OCI-LY3 (cell line): Measurements from ENCODE around the gene RAN.

ENCODE experiments used
- H2AFZ ChIP-seq: fragments of 200-600, 300-600 bp; shearing (Covaris generic); 2 replicates; pipeline ENCODE4 v1.6.0; 2014; ENCODE audit warnings: antibody characterized with exemption, low read depth, low read length
- H3K27ac ChIP-seq: fragments of 200-600, 300-600 bp; sonication (generic); 2 replicates; pipeline ENCODE4 v1.5.1; 2014; ENCODE audit warnings: mild to moderate bottlenecking, low read length, moderate library complexity, mixed read lengths
- H3K27me3 ChIP-seq: fragments of 200-600, 300-600 bp; sonication (generic); 2 replicates; pipeline ENCODE4 v1.6.1; 2014; ENCODE audit warnings: low read depth, low read length, mixed read lengths
- H3K36me3 ChIP-seq: fragments of 200-600, 300-600 bp; sonication (generic); replicated peaks from 2 replicates; pipeline ENCODE3; 2014; ENCODE audit warnings: low read depth, low read length, mixed read lengths
- H3K4me1 ChIP-seq: fragments of 300-600, 200-600 bp; sonication (generic); 2 replicates; pipeline ENCODE4 v1.6.1; 2014; ENCODE audit warnings: low read length, mixed read lengths
- H3K4me2 ChIP-seq: fragments of 200-600, 300-600 bp; sonication (generic); 2 replicates; pipeline ENCODE4 v1.6.1; 2014; ENCODE audit warnings: low read length, mixed read lengths
- H3K4me3 ChIP-seq: fragments of 300-600, 200-600 bp; sonication (generic); 2 replicates; pipeline ENCODE4 v1.5.1; 2014; ENCODE audit warnings: antibody characterized with exemption, mild to moderate bottlenecking, low read length, moderate library complexity
- H3K79me2 ChIP-seq: fragments of 300-600, 200-600 bp; shearing (Covaris generic); 2 replicates; pipeline ENCODE4 v1.6.1; 2014; ENCODE audit warnings: mild to moderate bottlenecking, low read length, mixed read lengths
- H3K9ac ChIP-seq: fragments of 300-600, 200-600 bp; shearing (Covaris generic); 2 replicates; pipeline ENCODE4 v1.6.0; 2014; ENCODE audit warnings: mild to moderate bottlenecking, low read length, moderate library complexity
- H3K9me3 ChIP-seq: fragments of 200-600, 300-600 bp; shearing (Covaris generic); 2 replicates; pipeline ENCODE4 v1.6.1; 2014; ENCODE audit warnings: low read length, mixed read lengths; ENCODE audit not compliant: insufficient read depth
- H4K20me1 ChIP-seq: fragments of 200-600, 300-600 bp; sonication (generic); 2 replicates; pipeline ENCODE4 v1.6.1; 2016; ENCODE audit warnings: low read length, mixed read lengths; ENCODE audit not compliant: insufficient read depth
- EZH2phosphoT487 ChIP-seq: fragments of 200-600 bp; shearing (Covaris generic); IDR thresholded peaks from 2 replicates; pipeline ENCODE4 v1.6.1; 2018; ENCODE audit warnings: antibody characterized with exemption, mixed run types, low read depth
- TF ChIP-seq, protein P1 (sequence below): fragments of 200-600, 300-600 bp; sonication (generic); IDR thresholded peaks from 2 replicates; pipeline ENCODE4 v1.5.1; 2014; ENCODE audit warnings: antibody characterized with exemption, low read length, low read depth

The RAN gene

DNA sequence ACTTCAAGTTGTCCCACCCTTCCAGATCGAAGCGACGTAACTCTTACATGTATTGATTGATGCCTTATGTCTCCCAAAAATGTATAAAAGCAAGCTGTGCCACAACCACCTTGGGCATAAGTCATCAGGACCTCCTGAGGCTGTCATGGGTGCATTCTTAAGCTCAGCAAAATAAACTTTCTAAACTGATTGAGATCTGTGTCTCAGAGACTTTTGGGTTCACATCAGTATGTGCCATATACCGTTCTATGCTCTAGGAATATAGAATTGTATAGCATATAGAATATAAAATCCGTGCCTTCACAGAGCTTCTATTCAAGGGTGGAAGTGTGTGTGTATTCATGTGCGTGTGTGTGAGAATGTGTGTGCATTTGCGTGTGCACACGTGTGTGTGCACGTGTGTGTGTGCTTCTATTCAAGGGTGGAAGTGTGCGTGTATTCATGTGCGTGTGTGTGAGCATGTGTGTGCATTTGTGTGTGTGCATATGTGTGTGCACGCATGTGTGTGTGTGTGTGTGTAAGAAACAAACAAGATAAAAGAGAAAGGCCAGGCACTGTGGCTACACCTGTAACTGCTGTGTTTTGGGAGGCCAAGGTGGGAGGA lies 21.3 kb upstream of the RAN start:
- Histone ChIP-seq H3K79me2 (no peaks in the 10 kb centered on the region), H3K9ac (no peak overlapping the region), H3K4me1 (peaks cover 12% of the 10 kb centered on the region), H3K27ac (no peak overlapping the region), H3K9me3 (0 out of 2 replicates have a peak, but pooled peaks cover 3% of the 10 kb centered on the region), H3K4me3 (no peak overlapping the region), H3K4me2 (no peak overlapping the region), H2AFZ (no peak overlapping the region), H3K36me3 (no peaks in the 10 kb centered on the region), H3K27me3 (no peaks in the 10 kb centered on the region), H4K20me1 (no peaks in the 10 kb centered on the region)
- TF ChIP-seq, protein P1, sequence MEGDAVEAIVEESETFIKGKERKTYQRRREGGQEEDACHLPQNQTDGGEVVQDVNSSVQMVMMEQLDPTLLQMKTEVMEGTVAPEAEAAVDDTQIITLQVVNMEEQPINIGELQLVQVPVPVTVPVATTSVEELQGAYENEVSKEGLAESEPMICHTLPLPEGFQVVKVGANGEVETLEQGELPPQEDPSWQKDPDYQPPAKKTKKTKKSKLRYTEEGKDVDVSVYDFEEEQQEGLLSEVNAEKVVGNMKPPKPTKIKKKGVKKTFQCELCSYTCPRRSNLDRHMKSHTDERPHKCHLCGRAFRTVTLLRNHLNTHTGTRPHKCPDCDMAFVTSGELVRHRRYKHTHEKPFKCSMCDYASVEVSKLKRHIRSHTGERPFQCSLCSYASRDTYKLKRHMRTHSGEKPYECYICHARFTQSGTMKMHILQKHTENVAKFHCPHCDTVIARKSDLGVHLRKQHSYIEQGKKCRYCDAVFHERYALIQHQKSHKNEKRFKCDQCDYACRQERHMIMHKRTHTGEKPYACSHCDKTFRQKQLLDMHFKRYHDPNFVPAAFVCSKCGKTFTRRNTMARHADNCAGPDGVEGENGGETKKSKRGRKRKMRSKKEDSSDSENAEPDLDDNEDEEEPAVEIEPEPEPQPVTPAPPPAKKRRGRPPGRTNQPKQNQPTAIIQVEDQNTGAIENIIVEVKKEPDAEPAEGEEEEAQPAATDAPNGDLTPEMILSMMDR, result no peak
- TF ChIP-seq EZH2phosphoT487, result no peak

DNA sequence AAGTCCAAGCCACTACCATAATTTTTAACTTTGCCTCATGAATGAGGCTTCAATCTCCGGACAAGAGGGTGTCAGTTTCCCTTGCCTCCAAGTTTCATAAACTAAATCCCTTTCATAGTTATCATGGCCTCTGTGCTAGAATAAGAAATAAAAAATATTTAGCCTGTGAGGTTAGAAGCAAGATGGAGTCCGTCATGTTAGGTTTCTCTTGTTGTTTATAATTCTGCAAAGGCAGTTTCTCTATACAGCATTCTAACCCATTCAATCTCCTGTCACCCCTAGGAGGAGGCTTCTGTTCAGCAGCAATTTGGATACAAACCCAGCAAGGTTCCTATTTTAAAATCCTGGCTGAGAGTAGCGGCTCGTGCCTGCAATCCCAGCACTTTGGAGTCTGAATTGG lies 15.8 kb upstream of the RAN start:
- Histone ChIP-seq H3K9ac (no peak overlapping the region), H3K4me2 (no peak overlapping the region), H4K20me1 (no peaks in the 10 kb centered on the region), H3K27ac (no peak overlapping the region), H3K4me1 (peaks cover 12% of the 10 kb centered on the region), H3K36me3 (no peaks in the 10 kb centered on the region), H3K4me3 (no peak overlapping the region), H3K9me3 (peaks cover 7% of the 10 kb centered on the region; the same call in 1 of the 2 replicates), H2AFZ (no peak overlapping the region), H3K27me3 (no peaks in the 10 kb centered on the region), H3K79me2 (no peaks in the 10 kb centered on the region)
- TF ChIP-seq EZH2phosphoT487, result no peak
- TF ChIP-seq, protein P1, result no peak

DNA sequence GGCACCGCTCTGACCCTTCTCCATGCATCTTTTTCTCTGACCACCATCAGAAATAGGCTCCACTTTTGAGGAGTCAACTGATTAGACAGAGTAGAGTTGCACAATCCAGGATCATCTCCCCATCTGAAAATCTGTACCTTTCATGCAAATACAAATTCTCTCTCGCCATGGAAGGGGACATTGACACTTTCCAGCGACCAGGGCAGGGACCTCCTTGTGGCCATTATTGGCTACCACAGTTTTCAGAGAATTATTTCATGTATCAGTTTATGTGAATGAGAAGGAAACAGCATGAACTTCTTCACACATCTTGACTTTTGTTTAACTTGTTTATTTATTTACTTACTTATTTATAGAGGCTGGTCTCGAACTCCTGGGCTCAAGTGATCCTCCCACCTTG lies 13.8 kb upstream of the RAN start:
- no peaks in the 10 kb centered on the region for H3K27me3 ChIP-seq
- H3K79me2 ChIP-seq, result no peaks in the 10 kb centered on the region
- no peak overlapping the region for H3K4me3 ChIP-seq
- no peak overlapping the region for H3K27ac ChIP-seq
- TF ChIP-seq, protein P1, result no peak
- TF ChIP-seq EZH2phosphoT487, result no peak
- peaks cover 7% of the 10 kb centered on the region; the same call in 1 of the 2 replicates for H3K9me3 ChIP-seq
- no peak overlapping the region for H2AFZ ChIP-seq
- H3K9ac ChIP-seq, result no peak overlapping the region
- H3K4me1 ChIP-seq, result peaks cover 12% of the 10 kb centered on the region
- no peak overlapping the region for H3K4me2 ChIP-seq
- H4K20me1 ChIP-seq, result no peaks in the 10 kb centered on the region
- H3K36me3 ChIP-seq, result no peaks in the 10 kb centered on the region

DNA sequence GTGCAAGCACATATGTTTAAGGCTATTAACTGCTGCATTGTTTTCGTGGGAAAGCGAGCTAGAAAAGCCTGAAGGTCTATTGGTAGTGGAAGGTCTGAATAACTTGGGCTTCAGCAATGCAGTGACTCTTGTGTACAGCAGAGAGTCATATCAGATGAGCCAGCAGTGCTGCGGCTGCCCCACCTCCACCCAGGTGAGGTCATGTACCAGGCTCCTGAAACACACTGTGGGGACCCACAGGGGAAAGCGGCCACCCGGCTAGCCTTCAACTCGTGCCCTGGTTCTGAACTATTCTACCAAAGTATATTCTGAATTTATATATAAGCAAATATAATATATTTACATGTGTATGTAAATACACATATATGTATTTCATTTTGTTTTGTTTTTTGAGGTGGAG lies 12.7 kb upstream of the RAN start:
- Histone ChIP-seq H3K4me3 (no peak overlapping the region), H3K36me3 (no peaks in the 10 kb centered on the region), H3K4me1 (peaks cover 11% of the 10 kb centered on the region), H3K27me3 (no peaks in the 10 kb centered on the region), H3K4me2 (no peak overlapping the region), H2AFZ (no peak overlapping the region), H4K20me1 (no peaks in the 10 kb centered on the region), H3K79me2 (no peaks in the 10 kb centered on the region), H3K27ac (no peak overlapping the region), H3K9me3 (peaks cover 7% of the 10 kb centered on the region; the same call in 1 of the 2 replicates), H3K9ac (no peak overlapping the region)
- TF ChIP-seq, protein P1, result no peak
- no peak for TF ChIP-seq EZH2phosphoT487
